K562 (cell line): ENCODE measurements around the gene GYS1. TPM values are rescaled to one million over a fixed set of nuclear protein-coding genes. Genes with fewer than 3 reads are reported as not detected.
A peak's percentile ranks its signal among the peaks of the same experiment; 100 is the strongest.

Source experiments
- ADNP ChIP-seq: fragments of 200-800 bp; sonication (Bioruptor generic); IDR thresholded peaks from 2 replicates; pipeline ENCODE4 v1.6.1; 2016; ENCODE audit warnings: missing genetic modification characterization, missing compliant biosample characterization
- CC2D1A ChIP-seq: fragments of 450-650 bp; IDR thresholded peaks from 2 replicates; pipeline ENCODE4 v1.6.1; 2017; ENCODE audit warnings: mild to moderate bottlenecking
- FOXA1 ChIP-seq: fragments of 450-650 bp; IDR thresholded peaks from 2 replicates; pipeline ENCODE4 v1.6.1; 2016; ENCODE audit warnings: mild to moderate bottlenecking, borderline replicate concordance
- HNRNPK ChIP-seq: fragments of 200-400 bp; formaldehyde crosslinking; IDR thresholded peaks from one replicate; pipeline ENCODE4 v1.6.1; 2018; ENCODE audit warnings: mild to moderate bottlenecking, low read depth, low read length; ENCODE audit not compliant: poor library complexity, severe bottlenecking
- MIER1 ChIP-seq: fragments of 450-650 bp; IDR thresholded peaks from 2 replicates; pipeline ENCODE4 v1.6.1; 2016; ENCODE audit warnings: antibody characterized with exemption, mild to moderate bottlenecking, low read depth
- RERE ChIP-seq: sonication (generic); formaldehyde crosslinking; IDR thresholded peaks from 2 replicates; pipeline ENCODE4 v1.8.0; 2023; ENCODE audit warnings: missing genetic modification reagents, mild to moderate bottlenecking, borderline replicate concordance
- SAP30 ChIP-seq: fragments of 200-600 bp; sonication (generic); IDR thresholded peaks from 2 replicates; pipeline ENCODE4 v1.6.1; 2012; ENCODE audit warnings: borderline replicate concordance, low read depth, mild to moderate bottlenecking, moderate library complexity, low read length, control low read depth, inconsistent platforms; ENCODE audit not compliant: insufficient read depth, poor library complexity, severe bottlenecking
- SOX6 ChIP-seq: fragments of 450-650 bp; IDR thresholded peaks from 2 replicates; pipeline ENCODE4 v1.6.1; 2014; ENCODE audit warnings: mild to moderate bottlenecking
- TAF7 ChIP-seq: fragments of 450-650 bp; IDR thresholded peaks from 2 replicates; pipeline ENCODE4 v1.6.1; 2016; ENCODE audit warnings: missing genetic modification characterization, missing compliant biosample characterization
- TCF15 ChIP-seq: fragments of 250-450 bp; sonication (Bioruptor Pico); IDR thresholded peaks from 2 replicates; pipeline ENCODE4 v1.8.0; 2022; ENCODE audit warnings: moderate library complexity, mild to moderate bottlenecking, inconsistent platforms
- WHSC1 ChIP-seq: IDR thresholded peaks from one replicate; pipeline ENCODE4 v1.6.1; 2012; ENCODE audit warnings: low read length, control low read depth, inconsistent platforms
- YY1 ChIP-seq, 3 experiments: IDR thresholded peaks; 2 replicates each; pipeline ENCODE4 v1.6.1; 2011; ENCODE audit warnings: low read length in 2 of 3, mild to moderate bottlenecking in 2 of 3, moderate library complexity in 2 of 3, borderline replicate concordance in 1 of 3, control low read depth in 1 of 3, low read depth in 1 of 3; ENCODE audit not compliant: insufficient read depth in 3 of 3, insufficient replicate concordance in 2 of 3, control insufficient read depth in 1 of 3, insufficient read length in 1 of 3; ENCODE audit errors: extremely low read depth in 1 of 3
- ZFPM2 ChIP-seq: fragments of 250-450 bp; sonication (Bioruptor Pico); IDR thresholded peaks from 2 replicates; pipeline ENCODE4 v1.5.1; 2022; ENCODE audit warnings: mild to moderate bottlenecking
- ZNF239 ChIP-seq: fragments of 250-450 bp; sonication (Bioruptor Pico); IDR thresholded peaks from 2 replicates; pipeline ENCODE4 v1.4.0; 2020; ENCODE audit warnings: mild to moderate bottlenecking
- ZNF717 ChIP-seq: fragments of 250-450 bp; sonication (Bioruptor Pico); IDR thresholded peaks from 2 replicates; pipeline ENCODE4 v1.5.0; 2021
- ZNF766 ChIP-seq: fragments of 200-800 bp; sonication (Bioruptor generic); conservative IDR thresholded peaks from 2 replicates; pipeline ENCODE4 v1.6.1; 2016; ENCODE audit warnings: missing genetic modification characterization, missing compliant biosample characterization
- polyA plus RNA-seq, 8 experiments: library from polyadenylated mRNA; depleted of rRNA in 4 of 8; stranded (reverse) in 5 of 8; unstranded in 3 of 8; fragments of >200 nt; fragmentation: Nextera tagmentation in 2 of 8; fragmentation: Illumina TruSeq in 1 of 8; extraction: Ambion mirVana in 2 of 8; extraction: Trizol in 1 of 8; gene quantifications; 2 replicates each; pipeline versions ENCODE4 v1.2.1 to v1.2.3, GENCODE V29; 2011 to 2014; ENCODE audit warnings: inconsistent platforms in 1 of 8, missing spikeins in 1 of 8
- total RNA-seq, 7 experiments: library from RNA; depleted of rRNA in 6 of 7; stranded (reverse); fragments of >200 nt in 6 of 7; fragmentation: Illumina TruSeq in 2 of 7; extraction: Trizol in 2 of 7; gene quantifications; 2 replicates each; pipeline versions ENCODE4 v1.2.1 to v1.2.3, GENCODE V29; 2011 to 2021; ENCODE audit warnings: low replicate concordance in 1 of 7
- TF ChIP-seq, protein P1 (sequence below): fragments of 450-650 bp; formaldehyde crosslinking; IDR thresholded peaks from 2 replicates; pipeline ENCODE4 v1.4.0; 2020; ENCODE audit warnings: mild to moderate bottlenecking, moderate library complexity
- TF ChIP-seq, protein P2 (sequence below): fragments of 450-650 bp; IDR thresholded peaks from 2 replicates; pipeline ENCODE4 v1.6.1; 2014; ENCODE audit warnings: low read depth, mild to moderate bottlenecking, moderate library complexity, borderline replicate concordance

GYS1 gene
- total and polyA plus RNA-seq, 9 of the 15 experiments (the other 6 are each of a cell fraction or from before 2014, with no cell fraction given) = 1.9 to 31.1 (median 15.2) TPM

DNA sequence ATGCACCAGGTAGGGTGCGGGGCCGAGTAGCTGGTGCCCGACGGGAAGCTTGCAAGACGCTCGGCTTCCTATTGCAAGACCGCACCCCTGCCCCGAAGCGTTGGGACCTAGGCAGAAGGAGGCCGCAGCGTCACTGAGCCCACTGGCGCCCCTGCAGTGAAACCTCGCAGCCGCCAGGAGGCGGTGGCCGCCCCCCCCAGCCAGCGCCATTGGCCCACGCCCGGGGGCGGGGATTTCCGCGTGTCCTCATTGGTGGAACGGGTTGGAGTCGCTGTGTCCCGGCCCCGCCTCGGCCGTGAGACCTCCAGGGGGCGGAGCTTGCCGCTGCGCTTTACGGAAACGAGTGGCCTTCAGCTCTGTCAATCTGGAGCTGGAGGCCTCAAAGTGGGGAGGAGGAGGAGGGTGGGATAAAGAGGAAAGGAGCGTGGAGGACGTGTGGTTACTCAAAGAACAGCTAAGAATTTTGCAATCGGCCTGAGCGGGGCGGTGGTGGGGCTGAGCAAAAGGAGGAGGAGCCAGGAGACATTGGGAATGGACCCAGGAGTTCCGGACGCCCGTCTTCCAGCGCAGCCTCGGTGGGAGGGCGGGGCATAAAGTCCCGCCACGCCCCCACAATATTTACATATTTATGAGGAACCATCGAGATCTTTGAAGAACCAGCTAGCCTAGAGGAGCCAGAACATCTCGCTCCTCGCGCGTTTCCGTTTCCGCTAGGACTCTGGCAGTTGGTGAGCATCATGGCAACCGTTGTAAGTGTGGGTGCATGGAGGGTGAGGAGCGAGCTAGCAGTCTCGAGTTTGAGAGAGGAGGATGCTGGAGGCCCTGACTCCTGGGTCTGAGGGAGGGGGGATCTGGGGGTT, at the start of gene GYS1, which contains the start of gene RUVBL2 (continued):
- TF ChIP-seq WHSC1 (no peak), SOX6 (no peak), RERE (no peak), CC2D1A (no peak), ADNP (tag) (no peak), YY1 (IDR thresholded peaks at IDR 0.05; ENCODE audit: borderline replicate concordance in 1 of 3, control insufficient read depth in 1 of 3, extremely low read depth in 1 of 3, insufficient read depth in 3 of 3, insufficient read length in 1 of 3, insufficient replicate concordance in 2 of 3, low read depth in 1 of 3, low read length in 2 of 3) (peak; percentile 22 to 94 (median 87)), MIER1 (no peak), ZNF717 (CRISPR knock-in tag) (no peak), HNRNPK (no peak), FOXA1 (no peak), TCF15 (CRISPR knock-in tag) (no peak), ZFPM2 (CRISPR knock-in tag) (no peak), ZNF766 (no peak), ZNF239 (CRISPR knock-in tag) (no peak), SAP30 (no peak), TAF7 (tag) (peak; percentile 77; the same call in 1 of the 2 replicates)
- TF ChIP-seq, protein P1, sequence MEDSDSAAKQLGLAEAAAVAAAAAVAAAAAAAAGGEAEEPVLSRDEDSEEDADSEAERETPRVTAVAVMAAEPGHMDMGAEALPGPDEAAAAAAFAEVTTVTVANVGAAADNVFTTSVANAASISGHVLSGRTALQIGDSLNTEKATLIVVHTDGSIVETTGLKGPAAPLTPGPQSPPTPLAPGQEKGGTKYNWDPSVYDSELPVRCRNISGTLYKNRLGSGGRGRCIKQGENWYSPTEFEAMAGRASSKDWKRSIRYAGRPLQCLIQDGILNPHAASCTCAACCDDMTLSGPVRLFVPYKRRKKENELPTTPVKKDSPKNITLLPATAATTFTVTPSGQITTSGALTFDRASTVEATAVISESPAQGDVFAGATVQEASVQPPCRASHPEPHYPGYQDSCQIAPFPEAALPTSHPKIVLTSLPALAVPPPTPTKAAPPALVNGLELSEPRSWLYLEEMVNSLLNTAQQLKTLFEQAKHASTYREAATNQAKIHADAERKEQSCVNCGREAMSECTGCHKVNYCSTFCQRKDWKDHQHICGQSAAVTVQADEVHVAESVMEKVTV (CRISPR knock-in tag) = no peak
- TF ChIP-seq, protein P2, sequence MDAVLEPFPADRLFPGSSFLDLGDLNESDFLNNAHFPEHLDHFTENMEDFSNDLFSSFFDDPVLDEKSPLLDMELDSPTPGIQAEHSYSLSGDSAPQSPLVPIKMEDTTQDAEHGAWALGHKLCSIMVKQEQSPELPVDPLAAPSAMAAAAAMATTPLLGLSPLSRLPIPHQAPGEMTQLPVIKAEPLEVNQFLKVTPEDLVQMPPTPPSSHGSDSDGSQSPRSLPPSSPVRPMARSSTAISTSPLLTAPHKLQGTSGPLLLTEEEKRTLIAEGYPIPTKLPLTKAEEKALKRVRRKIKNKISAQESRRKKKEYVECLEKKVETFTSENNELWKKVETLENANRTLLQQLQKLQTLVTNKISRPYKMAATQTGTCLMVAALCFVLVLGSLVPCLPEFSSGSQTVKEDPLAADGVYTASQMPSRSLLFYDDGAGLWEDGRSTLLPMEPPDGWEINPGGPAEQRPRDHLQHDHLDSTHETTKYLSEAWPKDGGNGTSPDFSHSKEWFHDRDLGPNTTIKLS = peak; percentile 10; the same call in 1 of the 2 replicates
